Measurements from ENCODE around the gene FBH1. TPM values are rescaled to one million over a fixed set of nuclear protein-coding genes. Genes with fewer than 3 reads are reported as not detected.
"Not testable (repeated sequence)": the region's sequence is repeated elsewhere in the genome, so short reads cannot be mapped to it uniquely, and the experiment has no call there.

Gene FBH1
- total RNA-seq, 2 experiments from 2014 or later, result 33.9 to 34.2 TPM

- Mint-ChIP-seq H3K4me1 (ENCODE audit: low read depth) (peaks cover 35% of the 10 kb centered on the region), H3K27ac (no peak overlapping the region), H3K27me3 (no peaks in the 10 kb centered on the region), H3K4me3 (no peak overlapping the region), H3K36me3 (ENCODE audit: low read depth) (peaks cover 56% of the 10 kb centered on the region), H3K9me3 (no peaks in the 10 kb centered on the region)
- DNase-seq (no peak), ATAC-seq (ENCODE audit: poor library complexity) (no peak)
- intact Hi-C loops (cut with DNase I, micrococcal nuclease), result no loop called here
- ChIA-PET CTCF (no interaction called here), POLR2A (no interaction called here)
- TF ChIP-seq CTCF (IDR thresholded peaks at IDR 0.05), result no peak
- Histone ChIP-seq H3K27me3 (ENCODE audit: control insufficient read depth in 1 of 2, insufficient read depth in 2 of 2, low read length in 2 of 2) (no peaks in the 10 kb centered on the region), H3K4me1 (ENCODE audit: insufficient read depth, low read length) (peaks cover 4% of the 10 kb centered on the region), H3K36me3 (ENCODE audit: insufficient read depth, low read length) (peaks cover 20% of the 10 kb centered on the region), H3K4me3 (ENCODE audit: low read length) (no peak overlapping the region), H3K27ac (ENCODE audit: low read depth in 1 of 2, low read length in 2 of 2) (no peak overlapping the region), H3K9me3 (ENCODE audit: control insufficient read depth in 1 of 2, insufficient read depth in 1 of 2, low read length in 2 of 2) (no peaks in the 10 kb centered on the region)
These were observed 14.2 kb downstream of the FBH1 start for GRCh38 chr10:5904227-5904626.

- H3K36me3 Mint-ChIP-seq (ENCODE audit: low read depth), result peaks cover 70% of the 10 kb centered on the region
- CTCF ChIA-PET, result interaction anchor here (0.9 kb wide), 1 partner anchor 12 kb away, joined by 3 read pairs; no protein-coding TSS in a partner anchor
- no peak overlapping the region for H3K4me3 Mint-ChIP-seq
These were observed 15.9 kb downstream of the FBH1 start for GRCh38 chr10:5905854-5906507.

GRCh38 chr10:5906651-5907050 lies 16.6 kb downstream of the FBH1 start:
- no peaks in the 10 kb centered on the region for H3K9me3 ChIP-seq (ENCODE audit: control insufficient read depth in 1 of 2, insufficient read depth in 1 of 2, low read length in 2 of 2)
- Mint-ChIP-seq H3K36me3 (ENCODE audit: low read depth) (peaks cover 75% of the 10 kb centered on the region), H3K4me3 (no peak overlapping the region), H3K9me3 (no peaks in the 10 kb centered on the region), H3K4me1 (ENCODE audit: low read depth) (peaks cover 30% of the 10 kb centered on the region), H3K27me3 (no peaks in the 10 kb centered on the region), H3K27ac (no peak overlapping the region)
- H3K36me3 ChIP-seq (ENCODE audit: insufficient read depth, low read length), result peaks cover 44% of the 10 kb centered on the region
- POLR2A ChIA-PET, result no interaction called here
- CTCF ChIA-PET, result interaction anchor here (0.9 kb wide), 1 partner anchor 13 kb away, joined by 3 read pairs; no protein-coding TSS in a partner anchor
- H3K27me3 ChIP-seq (ENCODE audit: control insufficient read depth in 1 of 2, insufficient read depth in 2 of 2, low read length in 2 of 2), result no peaks in the 10 kb centered on the region
- intact Hi-C loops (cut with DNase I, micrococcal nuclease), result no loop called here
- H3K27ac ChIP-seq (ENCODE audit: low read depth in 1 of 2, low read length in 2 of 2), result no peak overlapping the region
- ATAC-seq (ENCODE audit: poor library complexity) (no peak), DNase-seq (no peak)
- peaks cover 4% of the 10 kb centered on the region for H3K4me1 ChIP-seq (ENCODE audit: insufficient read depth, low read length)
- no peak overlapping the region for H3K4me3 ChIP-seq (ENCODE audit: low read length)
- TF ChIP-seq CTCF (IDR thresholded peaks at IDR 0.05), result no peak

More at GRCh38 chr10:5905854-5906507, 15.9 kb downstream of the FBH1 start:
- H3K4me1 Mint-ChIP-seq (ENCODE audit: low read depth), result peaks cover 30% of the 10 kb centered on the region
- Histone ChIP-seq H3K4me3 (ENCODE audit: low read length) (no peak overlapping the region), H3K9me3 (ENCODE audit: control insufficient read depth in 1 of 2, insufficient read depth in 1 of 2, low read length in 2 of 2) (no peaks in the 10 kb centered on the region), H3K36me3 (ENCODE audit: insufficient read depth, low read length) (peaks cover 38% of the 10 kb centered on the region), H3K4me1 (ENCODE audit: insufficient read depth, low read length) (peaks cover 4% of the 10 kb centered on the region), H3K27me3 (ENCODE audit: control insufficient read depth in 1 of 2, insufficient read depth in 2 of 2, low read length in 2 of 2) (no peaks in the 10 kb centered on the region), H3K27ac (ENCODE audit: low read depth in 1 of 2, low read length in 2 of 2) (no peak overlapping the region)
- TF ChIP-seq CTCF (IDR thresholded peaks at IDR 0.05), result no peak
- ATAC-seq (ENCODE audit: poor library complexity) (no peak), DNase-seq (no peak)
- intact Hi-C loops (cut with DNase I, micrococcal nuclease), result no loop called here
- H3K27ac Mint-ChIP-seq, result no peak overlapping the region
- POLR2A ChIA-PET, result no interaction called here
- no peaks in the 10 kb centered on the region for H3K9me3 Mint-ChIP-seq
- no peaks in the 10 kb centered on the region for H3K27me3 Mint-ChIP-seq

- H3K27me3 ChIP-seq (ENCODE audit: control insufficient read depth in 1 of 2, insufficient read depth in 2 of 2, low read length in 2 of 2); H3K4me3 ChIP-seq (ENCODE audit: low read length); H3K27ac Mint-ChIP-seq; intact Hi-C loops (cut with DNase I, micrococcal nuclease); ATAC-seq (ENCODE audit: poor library complexity); POLR2A ChIA-PET; DNase-seq; H3K9me3 ChIP-seq (ENCODE audit: control insufficient read depth in 1 of 2, insufficient read depth in 1 of 2, low read length in 2 of 2); CTCF ChIA-PET; H3K27me3 Mint-ChIP-seq; H3K9me3 Mint-ChIP-seq; H3K27ac ChIP-seq (ENCODE audit: low read depth in 1 of 2, low read length in 2 of 2); H3K4me3 Mint-ChIP-seq; H3K4me1 ChIP-seq (ENCODE audit: insufficient read depth, low read length): not testable (repeated sequence)
- Mint-ChIP-seq H3K4me1 (ENCODE audit: low read depth) (peaks cover 28% of the 10 kb centered on the region), H3K36me3 (ENCODE audit: low read depth) (peaks cover 84% of the 10 kb centered on the region)
- H3K36me3 ChIP-seq (ENCODE audit: insufficient read depth, low read length), result peaks cover 60% of the 10 kb centered on the region
These were observed 18.6 kb downstream of the FBH1 start for GRCh38 chr10:5908676-5909075.
